Muscle layer of colon (tissue), 2 donors: ENCODE data around the gene LARGE2.

Experiments used
- H3K27ac ChIP-seq: one replicate; pipeline ENCODE4 v1.7.0; 2013; ENCODE audit warnings: low read depth, mild to moderate bottlenecking, low read length, moderate library complexity
- H3K27me3 ChIP-seq, 2 donors: one replicate each; pipeline ENCODE4 v1.7.0; 2013; ENCODE audit warnings: low read length in 2 of 2, mild to moderate bottlenecking in 2 of 2; ENCODE audit not compliant: insufficient read depth in 2 of 2, control insufficient read depth in 1 of 2
- H3K36me3 ChIP-seq: one replicate; pipeline ENCODE4 v1.7.0; 2013; ENCODE audit warnings: mild to moderate bottlenecking, low read length; ENCODE audit not compliant: insufficient read depth
- H3K4me1 ChIP-seq: one replicate; pipeline ENCODE4 v1.7.0; 2013; ENCODE audit warnings: mild to moderate bottlenecking, low read length; ENCODE audit not compliant: insufficient read depth
- H3K4me3 ChIP-seq, 2 donors: one replicate each; pipeline ENCODE4 v1.7.0; 2013; ENCODE audit warnings: low read length in 2 of 2, low read depth in 1 of 2, mild to moderate bottlenecking in 1 of 2, moderate library complexity in 1 of 2
- H3K9ac ChIP-seq: one replicate; pipeline ENCODE4 v1.7.0; 2013; ENCODE audit warnings: low read length
- H3K9me3 ChIP-seq: one replicate; pipeline ENCODE4 v1.7.0; 2013; ENCODE audit warnings: mild to moderate bottlenecking, low read length
- donor health status: abdominal sarcoma.
- donor health status: Adenocarcinoma of cecum.

The LARGE2 gene

DNA sequence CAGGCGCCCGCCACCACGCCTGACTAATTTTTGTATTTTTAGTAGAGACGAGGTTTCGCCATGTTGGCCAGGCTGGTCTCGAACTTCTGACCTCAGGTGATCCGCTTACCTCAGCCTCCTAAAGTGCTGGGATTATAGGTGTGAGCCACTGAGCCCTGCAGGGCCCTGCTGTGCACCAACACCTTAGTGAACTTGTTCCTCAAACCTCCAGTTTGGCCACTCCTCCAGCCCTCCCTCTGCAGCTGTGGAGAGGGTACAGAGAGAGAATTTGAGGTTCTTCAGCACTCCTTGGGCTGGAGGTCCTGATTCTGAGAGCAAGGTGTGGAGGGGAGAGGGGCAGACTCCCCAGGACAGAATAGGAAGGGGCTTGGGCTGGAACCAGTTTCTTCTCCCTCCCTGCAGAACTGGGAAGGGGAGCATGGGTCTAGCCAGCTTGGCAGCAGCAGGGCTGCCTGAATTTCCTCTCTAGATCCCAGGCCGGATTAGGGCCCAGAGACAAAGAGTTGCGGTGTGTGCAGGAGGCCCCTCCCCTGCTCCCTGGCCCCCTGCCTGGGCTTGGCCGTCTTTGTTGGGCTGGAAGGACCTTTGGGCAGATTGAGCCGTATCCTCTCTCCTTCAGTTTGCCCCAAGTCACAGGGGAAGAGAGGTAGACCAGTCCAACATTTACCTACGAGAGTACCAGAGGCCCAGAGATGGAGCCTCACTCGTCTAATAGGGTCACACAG is 2.5 kb upstream of the LARGE2 start:
- Histone ChIP-seq H3K36me3 (peaks cover 7% of the 10 kb centered on the region), H3K4me3 (no peak overlapping the region), H3K9me3 (no peaks in the 10 kb centered on the region), H3K27ac (no peak overlapping the region), H3K4me1 (peaks cover 12% of the 10 kb centered on the region), H3K9ac (no peak overlapping the region), H3K27me3 (peaks cover 4 to 33% of the 10 kb centered on the region in 2 donors)

GRCh38 chr11:45920531-45921477 is 1.7 kb upstream of the LARGE2 start:
- peaks cover 4 to 33% of the 10 kb centered on the region in 2 donors for H3K27me3 ChIP-seq
- no peaks in the 10 kb centered on the region for H3K9me3 ChIP-seq
- peaks cover 12% of the 10 kb centered on the region for H3K4me1 ChIP-seq
- H3K4me3 ChIP-seq = no peak overlapping the region
- H3K36me3 ChIP-seq = peaks cover 2% of the 10 kb centered on the region
- H3K27ac ChIP-seq = no peak overlapping the region
- H3K9ac ChIP-seq = no peak overlapping the region

DNA sequence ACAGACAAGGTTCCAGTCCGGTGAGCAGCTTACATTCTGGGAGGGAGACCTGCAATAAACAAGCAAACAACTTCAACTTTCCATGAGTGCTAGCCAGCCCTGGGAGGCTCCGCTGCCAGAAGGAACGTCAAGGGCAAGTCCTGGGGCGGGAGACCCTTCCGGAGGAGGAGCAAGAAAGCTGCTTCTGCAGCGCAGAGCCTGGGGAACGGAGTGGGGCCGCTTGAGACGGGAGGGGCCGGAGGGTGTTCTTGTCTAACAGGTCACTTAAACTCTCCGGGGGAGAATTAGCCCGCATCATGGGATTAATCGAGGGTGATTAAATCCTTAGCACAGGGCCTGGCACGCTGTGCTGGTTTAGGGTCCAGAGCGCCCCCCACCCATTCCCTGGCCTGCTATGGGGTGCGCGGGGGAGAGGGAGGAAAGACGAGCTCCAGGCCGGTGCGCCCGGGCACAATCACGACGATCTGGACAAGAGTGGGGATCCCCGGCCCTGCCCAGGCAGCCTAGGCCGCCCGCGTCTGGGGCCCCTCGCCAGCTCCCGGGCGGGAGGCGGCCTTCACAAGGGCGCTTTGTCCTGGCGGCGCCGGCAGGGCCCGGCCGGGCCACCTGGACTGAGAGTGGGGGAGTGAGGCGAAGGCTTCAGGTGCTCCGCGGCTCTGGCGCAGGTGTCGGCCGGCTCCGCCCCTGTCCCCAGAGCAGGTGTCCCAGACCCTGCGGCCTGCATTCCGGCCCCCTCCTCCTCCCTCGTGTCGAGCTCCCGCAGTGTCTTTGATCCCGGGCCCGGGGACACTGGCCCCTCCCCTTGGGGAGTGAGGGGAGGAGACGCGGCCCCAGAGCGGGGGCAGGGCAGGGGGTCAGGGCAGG is 663 bp upstream of the LARGE2 start:
- Histone ChIP-seq H3K9ac (no peak overlapping the region), H3K27me3 (peaks cover 4 to 33% of the 10 kb centered on the region in 2 donors), H3K4me3 (no peak overlapping the region), H3K4me1 (peaks cover 6% of the 10 kb centered on the region), H3K9me3 (no peaks in the 10 kb centered on the region), H3K27ac (no peak overlapping the region), H3K36me3 (no peaks in the 10 kb centered on the region)

DNA sequence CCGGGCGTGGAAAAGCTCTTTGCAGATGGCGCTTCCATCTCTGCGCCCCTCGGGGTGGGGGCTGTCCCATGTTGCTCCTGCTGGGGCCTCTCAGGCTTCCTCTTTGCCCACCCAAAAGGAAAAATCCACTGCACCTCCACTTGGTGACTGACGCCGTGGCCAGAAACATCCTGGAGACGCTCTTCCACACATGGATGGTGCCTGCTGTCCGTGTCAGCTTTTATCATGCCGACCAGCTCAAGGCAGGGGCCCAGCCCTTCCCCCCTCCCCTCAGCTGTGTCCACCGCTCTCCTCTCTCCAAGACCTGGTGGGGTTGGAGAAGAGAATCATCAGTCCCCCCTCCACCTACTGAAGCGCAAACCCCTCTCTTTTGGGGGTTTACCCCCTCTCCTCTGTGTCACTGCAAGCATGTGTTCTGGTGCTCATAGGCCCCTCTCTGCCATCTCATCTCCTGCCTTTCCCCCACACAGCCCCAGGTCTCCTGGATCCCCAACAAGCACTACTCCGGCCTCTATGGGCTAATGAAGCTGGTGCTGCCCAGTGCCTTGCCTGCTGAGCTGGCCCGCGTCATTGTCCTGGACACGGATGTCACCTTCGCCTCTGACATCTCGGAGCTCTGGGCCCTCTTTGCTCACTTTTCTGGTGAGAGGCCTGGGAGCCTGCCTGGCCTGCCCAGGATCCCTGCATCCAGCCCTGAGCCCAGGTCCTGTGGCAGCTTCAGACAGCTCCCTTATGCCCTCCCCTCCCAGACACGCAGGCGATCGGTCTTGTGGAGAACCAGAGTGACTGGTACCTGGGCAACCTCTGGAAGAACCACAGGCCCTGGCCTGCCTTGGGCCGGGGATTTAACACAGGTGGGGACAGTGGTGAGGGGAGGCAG is 1.8 kb downstream of the LARGE2 start:
- no peaks in the 10 kb centered on the region for H3K4me1 ChIP-seq
- H3K27me3 ChIP-seq = peaks cover 4 to 33% of the 10 kb centered on the region in 2 donors
- no peak overlapping the region for H3K4me3 ChIP-seq
- H3K9ac ChIP-seq = no peak overlapping the region
- H3K36me3 ChIP-seq = no peaks in the 10 kb centered on the region
- H3K9me3 ChIP-seq = no peaks in the 10 kb centered on the region
- H3K27ac ChIP-seq = no peak overlapping the region

DNA sequence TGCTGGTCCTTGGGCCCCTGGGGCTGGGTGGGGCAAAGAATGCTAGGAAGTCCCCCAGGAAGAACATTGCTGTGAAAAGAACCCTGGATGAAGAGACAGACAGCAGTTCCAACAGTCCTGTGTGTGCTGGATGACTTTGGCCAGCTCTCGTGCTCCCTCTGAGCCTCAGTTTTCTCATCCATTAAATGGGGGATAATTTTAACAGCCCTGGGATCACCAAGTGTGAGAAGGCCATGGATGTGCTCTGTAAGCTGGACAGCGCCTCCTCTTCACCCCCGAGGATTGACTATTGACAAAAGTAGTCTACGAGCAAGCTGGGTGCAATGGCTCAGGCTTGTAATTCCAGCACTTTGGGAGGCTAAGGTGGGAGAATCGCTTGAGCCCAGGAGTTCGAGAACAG is 2.5 kb downstream of the LARGE2 start:
- no peaks in the 10 kb centered on the region for H3K4me1 ChIP-seq
- peaks cover 4 to 33% of the 10 kb centered on the region in 2 donors for H3K27me3 ChIP-seq
- no peaks in the 10 kb centered on the region for H3K36me3 ChIP-seq
- H3K27ac ChIP-seq = no peak overlapping the region
- no peak overlapping the region for H3K9ac ChIP-seq
- no peak overlapping the region for H3K4me3 ChIP-seq
- no peaks in the 10 kb centered on the region for H3K9me3 ChIP-seq

GRCh38 chr11:45925550-45925949 is 3.1 kb downstream of the LARGE2 start:
- H3K9me3 ChIP-seq = no peaks in the 10 kb centered on the region
- H3K9ac ChIP-seq = no peak overlapping the region
- no peak overlapping the region for H3K27ac ChIP-seq
- H3K4me3 ChIP-seq = no peak overlapping the region
- H3K36me3 ChIP-seq = no peaks in the 10 kb centered on the region
- H3K27me3 ChIP-seq = peaks cover 4 to 33% of the 10 kb centered on the region in 2 donors
- no peaks in the 10 kb centered on the region for H3K4me1 ChIP-seq

DNA sequence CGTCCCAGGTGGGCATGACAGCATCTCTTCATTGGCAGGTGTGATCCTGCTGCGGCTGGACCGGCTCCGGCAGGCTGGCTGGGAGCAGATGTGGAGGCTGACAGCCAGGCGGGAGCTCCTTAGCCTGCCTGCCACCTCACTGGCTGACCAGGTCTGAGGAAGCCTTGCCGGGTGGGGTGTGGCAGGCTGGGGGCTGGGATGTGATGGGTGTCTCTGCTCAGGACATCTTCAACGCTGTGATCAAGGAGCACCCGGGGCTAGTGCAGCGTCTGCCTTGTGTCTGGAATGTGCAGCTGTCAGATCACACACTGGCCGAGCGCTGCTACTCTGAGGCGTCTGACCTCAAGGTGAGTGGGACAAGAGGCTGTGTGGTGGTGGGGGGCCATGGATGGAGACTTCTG is 3.5 kb downstream of the LARGE2 start:
- no peaks in the 10 kb centered on the region for H3K4me1 ChIP-seq
- H3K27me3 ChIP-seq = peaks cover 4 to 33% of the 10 kb centered on the region in 2 donors

GRCh38 chr11:45926536-45927331 is 4.3 kb downstream of the LARGE2 start:
- Histone ChIP-seq H3K27me3 (peaks cover 4 to 27% of the 10 kb centered on the region in 2 donors), H3K36me3 (peaks cover 8% of the 10 kb centered on the region), H3K4me3 (no peak overlapping the region), H3K27ac (no peak overlapping the region), H3K9me3 (no peaks in the 10 kb centered on the region), H3K9ac (no peak overlapping the region), H3K4me1 (no peaks in the 10 kb centered on the region)

More for the DNA sequence above, 3.5 kb downstream of the LARGE2 start:
- H3K27ac ChIP-seq = no peak overlapping the region
- no peak overlapping the region for H3K4me3 ChIP-seq
- no peak overlapping the region for H3K9ac ChIP-seq
- H3K36me3 ChIP-seq = peaks cover under 1% of the 10 kb centered on the region
- H3K9me3 ChIP-seq = no peaks in the 10 kb centered on the region

- Histone ChIP-seq H3K9ac (no peak overlapping the region), H3K4me1 (no peaks in the 10 kb centered on the region), H3K27ac (no peak overlapping the region), H3K4me3 (no peak overlapping the region), H3K27me3 (peaks cover 4 to 21% of the 10 kb centered on the region in 2 donors), H3K36me3 (peaks cover 14% of the 10 kb centered on the region), H3K9me3 (no peaks in the 10 kb centered on the region)
Observed at GRCh38 chr11:45927332-45927683, 4.9 kb downstream of the LARGE2 start.
